ENCODE measurements around the gene AMPH.

The AMPH gene

DNA sequence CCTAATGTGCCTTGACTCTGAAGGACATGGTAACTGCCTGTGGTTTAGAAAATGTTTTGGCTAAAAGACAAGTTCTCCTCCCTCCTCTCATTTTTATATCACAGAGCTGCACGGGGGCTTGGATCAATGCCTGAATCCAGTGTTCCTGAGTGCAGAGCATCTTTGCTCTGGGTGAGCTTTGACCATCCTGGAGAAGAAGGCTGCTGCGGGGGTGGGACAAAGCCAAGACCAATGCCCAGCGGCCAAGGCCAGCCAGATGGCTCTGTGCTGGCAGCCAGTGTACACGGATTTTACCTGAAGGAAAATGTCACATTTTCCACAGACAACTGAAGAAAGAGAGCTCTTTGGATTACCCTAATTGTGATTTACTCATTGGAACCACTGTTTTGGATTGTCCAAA lies 255.7 kb downstream of the AMPH start:
- DNase-seq (ENCODE audit: low read depth in 1 of 2, low spot score in 1 of 2) = no peak
- Histone ChIP-seq H3K4me3 (replicated peaks; ENCODE audit: insufficient read depth, low read length) (no peak overlapping the region), H3K27ac (replicated peaks) (no peak overlapping the region), H3K27me3 (ENCODE audit: insufficient read depth, poor library complexity, severe bottlenecking) (no peaks in the 10 kb centered on the region)
- TF ChIP-seq POLR2AphosphoS5 (IDR thresholded peaks at IDR 0.05; ENCODE audit: low read depth) (no peak), SPI1 (IDR thresholded peaks at IDR 0.05; ENCODE audit: borderline replicate concordance, low read depth) (no peak), GABPA (IDR thresholded peaks at IDR 0.05; ENCODE audit: low read depth) (no peak)
- TF ChIP-seq, protein P1, sequence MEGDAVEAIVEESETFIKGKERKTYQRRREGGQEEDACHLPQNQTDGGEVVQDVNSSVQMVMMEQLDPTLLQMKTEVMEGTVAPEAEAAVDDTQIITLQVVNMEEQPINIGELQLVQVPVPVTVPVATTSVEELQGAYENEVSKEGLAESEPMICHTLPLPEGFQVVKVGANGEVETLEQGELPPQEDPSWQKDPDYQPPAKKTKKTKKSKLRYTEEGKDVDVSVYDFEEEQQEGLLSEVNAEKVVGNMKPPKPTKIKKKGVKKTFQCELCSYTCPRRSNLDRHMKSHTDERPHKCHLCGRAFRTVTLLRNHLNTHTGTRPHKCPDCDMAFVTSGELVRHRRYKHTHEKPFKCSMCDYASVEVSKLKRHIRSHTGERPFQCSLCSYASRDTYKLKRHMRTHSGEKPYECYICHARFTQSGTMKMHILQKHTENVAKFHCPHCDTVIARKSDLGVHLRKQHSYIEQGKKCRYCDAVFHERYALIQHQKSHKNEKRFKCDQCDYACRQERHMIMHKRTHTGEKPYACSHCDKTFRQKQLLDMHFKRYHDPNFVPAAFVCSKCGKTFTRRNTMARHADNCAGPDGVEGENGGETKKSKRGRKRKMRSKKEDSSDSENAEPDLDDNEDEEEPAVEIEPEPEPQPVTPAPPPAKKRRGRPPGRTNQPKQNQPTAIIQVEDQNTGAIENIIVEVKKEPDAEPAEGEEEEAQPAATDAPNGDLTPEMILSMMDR (IDR thresholded peaks at IDR 0.05; ENCODE audit: insufficient read depth, low read length) = no peak
- TF ChIP-seq, protein P2, sequence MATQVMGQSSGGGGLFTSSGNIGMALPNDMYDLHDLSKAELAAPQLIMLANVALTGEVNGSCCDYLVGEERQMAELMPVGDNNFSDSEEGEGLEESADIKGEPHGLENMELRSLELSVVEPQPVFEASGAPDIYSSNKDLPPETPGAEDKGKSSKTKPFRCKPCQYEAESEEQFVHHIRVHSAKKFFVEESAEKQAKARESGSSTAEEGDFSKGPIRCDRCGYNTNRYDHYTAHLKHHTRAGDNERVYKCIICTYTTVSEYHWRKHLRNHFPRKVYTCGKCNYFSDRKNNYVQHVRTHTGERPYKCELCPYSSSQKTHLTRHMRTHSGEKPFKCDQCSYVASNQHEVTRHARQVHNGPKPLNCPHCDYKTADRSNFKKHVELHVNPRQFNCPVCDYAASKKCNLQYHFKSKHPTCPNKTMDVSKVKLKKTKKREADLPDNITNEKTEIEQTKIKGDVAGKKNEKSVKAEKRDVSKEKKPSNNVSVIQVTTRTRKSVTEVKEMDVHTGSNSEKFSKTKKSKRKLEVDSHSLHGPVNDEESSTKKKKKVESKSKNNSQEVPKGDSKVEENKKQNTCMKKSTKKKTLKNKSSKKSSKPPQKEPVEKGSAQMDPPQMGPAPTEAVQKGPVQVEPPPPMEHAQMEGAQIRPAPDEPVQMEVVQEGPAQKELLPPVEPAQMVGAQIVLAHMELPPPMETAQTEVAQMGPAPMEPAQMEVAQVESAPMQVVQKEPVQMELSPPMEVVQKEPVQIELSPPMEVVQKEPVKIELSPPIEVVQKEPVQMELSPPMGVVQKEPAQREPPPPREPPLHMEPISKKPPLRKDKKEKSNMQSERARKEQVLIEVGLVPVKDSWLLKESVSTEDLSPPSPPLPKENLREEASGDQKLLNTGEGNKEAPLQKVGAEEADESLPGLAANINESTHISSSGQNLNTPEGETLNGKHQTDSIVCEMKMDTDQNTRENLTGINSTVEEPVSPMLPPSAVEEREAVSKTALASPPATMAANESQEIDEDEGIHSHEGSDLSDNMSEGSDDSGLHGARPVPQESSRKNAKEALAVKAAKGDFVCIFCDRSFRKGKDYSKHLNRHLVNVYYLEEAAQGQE (IDR thresholded peaks at IDR 0.05; ENCODE audit: insufficient replicate concordance, low read depth) = no peak

DNA sequence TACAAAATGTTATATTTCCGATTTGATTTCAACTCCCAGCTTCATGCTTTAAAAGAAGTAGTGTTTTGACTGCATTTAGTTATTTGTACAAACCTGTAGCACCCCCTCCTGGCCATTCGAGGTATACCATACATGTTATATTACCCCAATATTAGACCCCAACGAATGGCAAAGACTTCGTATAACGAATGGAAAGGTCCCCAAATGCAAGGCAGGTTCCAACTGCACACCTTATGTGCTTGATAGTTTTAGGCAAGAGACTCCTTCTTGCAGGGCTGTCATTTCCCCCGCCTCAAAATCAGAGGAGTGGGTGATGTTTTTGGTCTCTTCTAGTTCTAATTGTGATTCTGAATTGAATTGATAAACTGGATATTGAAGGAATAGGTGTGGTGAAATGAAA lies 256.7 kb downstream of the AMPH start:
- TF ChIP-seq, protein P2 (IDR thresholded peaks at IDR 0.05; ENCODE audit: insufficient replicate concordance, low read depth) = no peak
- TF ChIP-seq, protein P1 (IDR thresholded peaks at IDR 0.05; ENCODE audit: insufficient read depth, low read length) = peak; percentile 42
- no peaks in the 10 kb centered on the region for H3K27me3 ChIP-seq (ENCODE audit: insufficient read depth, poor library complexity, severe bottlenecking)
- no peak overlapping the region for H3K27ac ChIP-seq (replicated peaks)
- H3K4me3 ChIP-seq (replicated peaks; ENCODE audit: insufficient read depth, low read length) = no peak overlapping the region
- peak in 1 of 2 experiments; percentile 50 for DNase-seq (ENCODE audit: low read depth in 1 of 2, low spot score in 1 of 2)

DNA sequence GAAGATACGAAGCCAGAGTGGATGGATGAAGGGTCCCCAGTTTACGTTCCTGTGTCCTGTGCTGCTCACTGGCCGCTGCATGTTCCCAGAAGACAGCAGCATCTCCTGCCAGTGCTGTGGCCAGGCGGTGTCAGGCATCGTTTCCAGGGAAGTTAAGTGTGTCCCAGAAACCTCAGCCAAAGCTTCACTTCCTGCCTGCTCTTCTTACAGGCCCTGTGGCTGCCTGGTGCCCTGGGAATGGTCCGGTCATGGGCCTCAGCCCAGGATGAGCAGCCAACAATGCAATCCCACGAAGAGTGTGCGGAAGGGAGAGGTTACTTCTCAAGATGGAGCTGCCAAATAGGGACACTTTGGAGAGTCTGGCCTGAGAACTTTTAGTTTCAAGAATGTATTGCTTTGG lies 258.0 kb downstream of the AMPH start:
- TF ChIP-seq, protein P1 (IDR thresholded peaks at IDR 0.05; ENCODE audit: insufficient read depth, low read length) = no peak
- no peak for TF ChIP-seq SPI1 (IDR thresholded peaks at IDR 0.05; ENCODE audit: borderline replicate concordance, low read depth)
- no peak for TF ChIP-seq GABPA (IDR thresholded peaks at IDR 0.05; ENCODE audit: low read depth)
- no peak for TF ChIP-seq POLR2AphosphoS5 (IDR thresholded peaks at IDR 0.05; ENCODE audit: low read depth)
- TF ChIP-seq, protein P2 (IDR thresholded peaks at IDR 0.05; ENCODE audit: insufficient replicate concordance, low read depth) = no peak
- no peak for DNase-seq (ENCODE audit: low read depth in 1 of 2, low spot score in 1 of 2)
- Histone ChIP-seq H3K27ac (replicated peaks) (no peak overlapping the region), H3K27me3 (ENCODE audit: insufficient read depth, poor library complexity, severe bottlenecking) (no peaks in the 10 kb centered on the region), H3K4me3 (replicated peaks; ENCODE audit: insufficient read depth, low read length) (no peak overlapping the region)

All from HL-60 (cell line).